Activated CD4-positive, alpha-beta T cell treated with anti-CD3 and anti-CD28 coated beads for 36 hours (primary cell): ENCODE data around the gene TRMT2B. TPM values are rescaled to one million over a fixed set of nuclear protein-coding genes. Genes with fewer than 3 reads are reported as not detected.
"Not testable (repeated sequence)": the region's sequence is repeated elsewhere in the genome, so short reads cannot be mapped to it uniquely, and the experiment has no call there.

Source experiments
- ATAC-seq: fragments of 200-7000 bp; cut with Tn5 transposase; one replicate; pipeline ENCODE4 v1.10.0; 2021; ENCODE audit warnings: mild to moderate bottlenecking, moderate library complexity
- CTCF ChIA-PET: fragments of 350-600 bp; sonication (Branson Sonifier 250); formaldehyde crosslinking; loops from one replicate; lab custom pipeline; 2021; ENCODE audit warnings: antibody characterized with exemption; lab: Charles Lee
- POLR2A ChIA-PET: fragments of 350-600 bp; sonication (Branson Sonifier 250); formaldehyde crosslinking; loops from one replicate; lab custom pipeline; 2021; ENCODE audit warnings: antibody characterized with exemption, inconsistent platforms; lab: Charles Lee
- DNase-seq: peaks from one replicate; pipeline ENCODE4 v3.0.0-alpha.2; 2020
- H3K27ac Mint-ChIP-seq: one replicate; pipeline ENCODE4 v1.8.0; 2021; ENCODE audit warnings: mixed read lengths
- H3K27me3 Mint-ChIP-seq: one replicate; pipeline ENCODE4 v1.8.0; 2021; ENCODE audit warnings: mixed read lengths
- H3K36me3 Mint-ChIP-seq: one replicate; pipeline ENCODE4 v1.8.0; 2021; ENCODE audit warnings: low read depth, mixed read lengths
- H3K4me1 Mint-ChIP-seq: one replicate; pipeline ENCODE4 v1.8.0; 2021; ENCODE audit warnings: mixed read lengths
- H3K4me3 Mint-ChIP-seq: one replicate; pipeline ENCODE4 v1.8.0; 2021; ENCODE audit warnings: mild to moderate bottlenecking, moderate library complexity, mixed read lengths
- H3K9me3 Mint-ChIP-seq: one replicate; pipeline ENCODE4 v1.8.0; 2021; ENCODE audit warnings: low read depth, mixed read lengths
- intact Hi-C, 2 experiments: fragments of 100-400 bp; cut with DNase I in 1 of 2; cut with micrococcal nuclease in 1 of 2; formaldehyde crosslinking; loops; one replicate each; pipeline versions ENCODE4 v1.14.2 to v1.15.1; 2022 to 2024; cut with DNase I, micrococcal nuclease
- total RNA-seq, 2 experiments: library from RNA; stranded (reverse); gene quantifications; one replicate each; pipeline ENCODE4 v1.2.3, GENCODE V29; 2021

TRMT2B gene
- total RNA-seq, 2 experiments from 2014 or later, result 20.6 to 24.3 TPM

DNA sequence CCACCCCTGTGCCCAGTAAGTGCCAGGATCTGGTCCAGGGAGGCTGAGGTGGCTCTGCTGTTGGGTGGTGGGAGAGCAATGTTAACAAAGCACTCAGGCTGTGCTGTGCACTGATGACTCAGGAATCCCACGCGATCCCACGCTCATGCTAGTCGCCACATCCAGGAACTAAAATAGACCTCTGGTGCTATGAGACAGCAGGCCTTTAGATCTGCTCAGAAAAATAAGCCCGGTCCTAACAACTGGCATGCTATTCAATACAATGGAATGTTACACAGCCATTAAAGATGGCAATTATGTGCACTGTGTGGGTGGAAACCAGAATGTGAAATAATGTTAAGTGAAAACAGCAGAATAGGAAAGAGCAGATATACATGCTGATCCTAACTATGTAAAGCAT, 56.4 kb downstream of the TRMT2B start:
- intact Hi-C loops, result loop anchor here (2.0 to 10.0 kb wide), 4 partner anchors 57 to 163 kb away; partner anchors contain the start of gene TRMT2B (in 1 of the 2)
- POLR2A ChIA-PET, result no interaction called here
- CTCF ChIA-PET, result no interaction called here
- Mint-ChIP-seq H3K27me3 (no peaks in the 10 kb centered on the region), H3K36me3 (peaks cover 6% of the 10 kb centered on the region), H3K27ac (peak overlapping the region; percentile 65), H3K4me3 (no peak overlapping the region), H3K9me3 (no peaks in the 10 kb centered on the region), H3K4me1 (peaks cover 22% of the 10 kb centered on the region)
- DNase-seq (peak; percentile 61), ATAC-seq (peak; percentile 68)

DNA sequence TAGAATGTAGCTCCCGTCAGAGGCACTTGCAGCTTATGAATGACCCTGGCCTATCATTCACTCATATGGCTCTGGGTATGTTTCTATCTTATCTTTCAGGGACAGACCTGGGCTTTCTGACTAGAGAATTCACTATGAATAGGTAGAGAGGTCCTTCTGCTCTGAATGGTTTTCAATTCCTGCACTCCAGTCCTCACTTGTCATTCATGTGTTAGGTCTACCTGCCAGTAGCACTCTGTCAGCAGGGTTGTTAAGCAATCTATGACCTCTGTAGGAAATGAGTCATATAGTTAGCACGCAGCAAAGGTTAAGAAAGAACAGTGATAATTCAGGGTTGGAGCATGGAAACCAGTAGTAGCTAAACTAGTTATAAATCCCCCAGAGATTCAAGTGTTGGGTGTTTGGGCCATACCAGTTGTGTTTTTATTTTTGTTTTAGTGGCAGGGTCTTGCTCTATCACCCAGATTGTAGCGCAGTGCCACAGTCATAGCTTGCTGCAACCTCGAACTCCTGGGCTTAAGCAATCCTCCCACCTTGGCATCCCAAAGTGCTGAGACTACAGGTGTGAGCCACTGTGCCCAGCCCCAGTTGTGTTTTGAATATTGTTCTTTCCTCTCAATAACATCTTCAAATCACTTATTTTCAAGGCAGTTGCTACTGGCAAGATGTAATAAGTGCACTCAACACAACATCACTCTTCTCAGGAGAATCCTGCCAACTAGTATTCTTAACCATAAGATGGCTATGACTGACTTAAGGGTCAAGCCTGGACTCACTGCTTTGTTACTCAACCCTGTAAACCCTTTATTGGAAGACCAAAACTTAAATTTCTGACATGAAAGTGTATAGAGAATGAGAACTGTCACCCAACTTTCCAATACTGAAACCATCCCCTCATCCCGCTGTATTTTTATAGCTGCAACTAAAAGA, 57.3 kb downstream of the TRMT2B start:
- Mint-ChIP-seq H3K27ac (peak overlapping the region; percentile 65), H3K27me3 (no peaks in the 10 kb centered on the region), H3K4me3 (no peak overlapping the region), H3K4me1 (peaks cover 22% of the 10 kb centered on the region), H3K36me3 (peaks cover 6% of the 10 kb centered on the region), H3K9me3 (no peaks in the 10 kb centered on the region)
- ATAC-seq, result peak; percentile 88
- intact Hi-C loops, result loop anchor here (1.0 to 10.0 kb wide), 5 partner anchors 58 to 162 kb away; partner anchors contain the start of gene TRMT2B (in 1 of the 2)
- peak; percentile 38 for DNase-seq
- ChIA-PET CTCF (no interaction called here), POLR2A (interaction anchor here (0.9 kb wide), 1 partner anchor 66 kb away, joined by 3 read pairs; no protein-coding TSS in a partner anchor)

DNA sequence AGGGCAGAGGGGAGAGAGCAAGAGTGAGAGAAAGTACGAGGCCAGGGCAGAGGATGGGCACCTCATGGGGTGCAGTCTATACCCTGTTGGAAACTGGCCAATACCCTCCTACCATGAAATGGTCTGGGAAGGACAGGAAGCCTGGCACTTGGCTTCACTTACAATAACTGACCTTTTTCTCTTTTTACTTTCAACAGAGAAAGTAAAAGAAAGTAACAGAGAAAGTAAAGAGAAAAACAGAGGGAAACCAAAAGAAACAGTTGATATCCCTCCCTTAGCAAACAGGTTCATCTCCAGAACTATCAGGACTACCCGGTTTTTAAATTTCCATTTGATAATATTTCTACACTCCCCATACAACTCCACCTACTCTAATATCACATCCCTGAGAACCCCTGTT, 61.8 kb downstream of the TRMT2B start:
- Mint-ChIP-seq H3K9me3 (no peaks in the 10 kb centered on the region), H3K4me1 (peaks cover 12% of the 10 kb centered on the region), H3K36me3 (peaks cover 6% of the 10 kb centered on the region), H3K27ac (no peak overlapping the region), H3K4me3 (no peak overlapping the region), H3K27me3 (no peaks in the 10 kb centered on the region)
- intact Hi-C loops, result loop anchor here in 1 of 2 experiments (10.0 kb wide), 1 partner anchor 95 kb away; no protein-coding TSS in a partner anchor
- ChIA-PET CTCF (no interaction called here), POLR2A (no interaction called here)
- DNase-seq, result no peak
- ATAC-seq, result no peak

DNA sequence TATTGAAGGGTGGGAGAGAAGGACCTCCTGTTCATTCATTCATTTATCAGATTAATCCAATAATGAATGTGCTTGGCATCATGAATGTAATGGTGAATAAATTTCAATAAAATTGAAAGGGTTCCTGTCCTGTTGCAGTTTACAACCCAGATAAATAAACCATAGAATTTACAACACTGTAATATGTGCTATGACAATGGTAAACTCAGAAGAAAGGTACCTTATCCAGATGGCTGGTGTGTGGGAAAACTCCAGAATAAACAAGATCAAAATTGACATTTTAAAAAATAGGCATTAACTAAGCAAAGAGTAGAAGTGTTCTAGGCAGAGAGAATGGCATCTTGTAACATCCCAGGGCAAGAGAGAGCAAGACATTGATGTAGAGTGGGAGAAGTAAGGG, 67.1 kb downstream of the TRMT2B start:
- ATAC-seq, result no peak
- no peaks in the 10 kb centered on the region for H3K27me3 Mint-ChIP-seq
- H3K9me3 Mint-ChIP-seq, result no peaks in the 10 kb centered on the region
- POLR2A ChIA-PET, result no interaction called here
- CTCF ChIA-PET, result no interaction called here
- no peak overlapping the region for H3K4me3 Mint-ChIP-seq
- no peaks in the 10 kb centered on the region for H3K4me1 Mint-ChIP-seq
- H3K27ac Mint-ChIP-seq, result no peak overlapping the region
- H3K36me3 Mint-ChIP-seq, result peaks cover 8% of the 10 kb centered on the region
- DNase-seq, result no peak
- intact Hi-C loops, result no loop called here

DNA sequence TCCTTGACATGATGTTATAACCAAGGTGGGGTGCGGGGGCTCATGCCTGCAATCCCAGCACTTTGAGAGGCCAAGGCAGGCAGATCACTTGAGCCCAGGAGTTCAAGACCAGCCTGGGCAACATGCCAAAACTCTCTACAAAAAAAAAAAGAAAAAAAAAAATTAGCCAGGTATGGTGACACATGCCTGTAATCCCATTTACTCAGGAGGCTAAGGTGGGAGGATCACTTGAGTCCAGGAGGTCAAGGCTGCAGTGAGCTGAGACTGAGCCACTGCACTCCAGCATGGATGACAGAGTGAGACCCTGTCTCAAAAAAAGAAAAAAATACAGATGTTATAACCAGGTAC, 70.4 kb downstream of the TRMT2B start:
- H3K36me3 Mint-ChIP-seq, H3K4me3 Mint-ChIP-seq, CTCF ChIA-PET, H3K27ac Mint-ChIP-seq, H3K9me3 Mint-ChIP-seq, POLR2A ChIA-PET, intact Hi-C loops, H3K27me3 Mint-ChIP-seq, ATAC-seq, DNase-seq, H3K4me1 Mint-ChIP-seq: not testable (repeated sequence)

DNA sequence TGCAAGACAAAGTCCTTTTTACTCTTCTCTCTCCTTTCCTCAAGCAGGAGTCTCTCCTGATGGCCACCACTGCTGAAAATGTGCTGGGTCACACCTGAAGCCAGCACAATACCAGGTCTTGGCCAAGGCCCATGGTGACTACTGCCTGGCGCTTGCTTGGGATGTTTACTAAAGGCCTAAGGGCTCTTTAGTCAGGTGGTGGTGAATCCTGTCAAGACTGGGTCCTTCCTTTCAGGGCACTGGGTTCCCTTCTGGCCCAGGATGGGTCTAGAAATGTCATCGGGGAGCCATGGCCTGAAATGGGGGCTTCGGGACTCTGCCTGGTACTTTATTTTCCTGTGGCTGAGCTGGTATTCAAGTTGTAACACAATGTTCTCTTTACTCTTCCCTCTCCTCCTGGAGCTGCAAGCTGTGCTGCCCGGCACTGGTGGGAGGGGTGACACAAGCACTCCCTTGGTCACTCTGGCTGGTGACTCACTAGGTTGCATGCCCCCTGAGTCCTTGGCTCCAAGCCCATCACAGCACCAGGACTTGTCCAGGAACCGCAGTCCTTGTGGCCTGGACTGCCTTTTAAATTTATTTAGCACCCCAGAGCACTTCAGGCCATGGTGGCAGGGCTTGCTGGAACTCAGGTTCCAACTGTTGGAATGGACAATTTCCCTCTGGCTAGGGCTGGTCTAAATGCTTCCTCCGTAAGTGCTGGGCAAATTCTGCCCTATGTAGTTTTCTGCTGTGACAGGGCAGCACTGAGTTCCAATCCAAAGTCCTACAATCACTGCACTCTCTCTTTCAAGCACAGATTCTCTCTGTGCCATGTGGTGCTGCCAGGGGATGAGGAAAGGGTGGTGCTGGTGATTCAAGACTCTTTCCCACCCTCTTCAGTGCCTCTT, 71.1 kb downstream of the TRMT2B start:
- no peak for ATAC-seq
- ChIA-PET POLR2A (no interaction called here), CTCF (interaction anchor here (0.7 kb wide), 1 partner anchor 51 kb away, joined by 5 read pairs; no protein-coding TSS in a partner anchor)
- Mint-ChIP-seq H3K27me3 (no peaks in the 10 kb centered on the region), H3K36me3 (peaks cover 5% of the 10 kb centered on the region), H3K4me3 (no peak overlapping the region), H3K27ac (no peak overlapping the region), H3K9me3 (no peaks in the 10 kb centered on the region), H3K4me1 (no peaks in the 10 kb centered on the region)
- DNase-seq, result no peak
- intact Hi-C loops, result no loop called here

DNA sequence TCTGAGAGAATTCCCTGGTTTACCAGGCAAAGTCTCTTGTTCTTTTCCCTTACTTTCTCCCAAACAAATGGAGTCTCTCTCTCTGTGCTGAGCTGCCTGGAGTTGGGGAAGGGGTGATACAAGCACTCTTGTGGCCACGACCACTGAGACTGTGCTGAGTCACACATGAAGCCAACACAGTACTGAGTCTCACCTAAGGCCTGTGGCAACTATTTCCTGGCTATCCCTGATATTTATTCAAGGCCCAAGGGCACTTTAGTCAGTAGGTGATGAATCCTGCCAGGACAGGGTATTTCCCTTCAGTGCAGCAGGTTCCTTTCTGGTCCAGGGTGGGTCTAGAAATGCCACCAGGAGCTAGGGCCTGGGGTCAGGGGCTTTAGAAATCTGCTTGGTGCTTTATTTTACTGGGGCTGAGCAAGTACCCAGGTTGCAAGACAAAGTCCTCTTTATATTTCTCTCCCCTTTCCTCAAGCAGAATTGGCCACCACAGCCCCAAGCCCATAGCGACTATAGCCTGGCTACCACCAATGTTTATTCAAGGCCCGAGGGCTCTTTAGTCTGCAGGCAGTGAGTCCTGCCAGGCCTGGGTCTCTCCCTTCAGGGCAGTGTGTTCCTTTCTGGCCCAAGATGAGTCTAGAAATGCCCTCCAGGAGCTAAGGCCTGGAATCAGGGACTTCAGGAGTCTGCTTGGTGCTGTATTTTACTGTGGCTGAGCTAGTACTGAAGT, 71.9 kb downstream of the TRMT2B start:
- ATAC-seq (peak; percentile 36), DNase-seq (peak; percentile 4)
- H3K4me3 Mint-ChIP-seq, result no peak overlapping the region
- H3K4me1 Mint-ChIP-seq, result no peaks in the 10 kb centered on the region
- H3K27ac Mint-ChIP-seq, result no peak overlapping the region
- no peaks in the 10 kb centered on the region for H3K9me3 Mint-ChIP-seq
- POLR2A ChIA-PET, result no interaction called here
- H3K27me3 Mint-ChIP-seq, result no peaks in the 10 kb centered on the region
- intact Hi-C loops, result no loop called here
- H3K36me3 Mint-ChIP-seq, result peaks cover 5% of the 10 kb centered on the region
- CTCF ChIA-PET, result interaction anchor here (0.7 kb wide), 1 partner anchor 52 kb away, joined by 5 read pairs; no protein-coding TSS in a partner anchor

DNA sequence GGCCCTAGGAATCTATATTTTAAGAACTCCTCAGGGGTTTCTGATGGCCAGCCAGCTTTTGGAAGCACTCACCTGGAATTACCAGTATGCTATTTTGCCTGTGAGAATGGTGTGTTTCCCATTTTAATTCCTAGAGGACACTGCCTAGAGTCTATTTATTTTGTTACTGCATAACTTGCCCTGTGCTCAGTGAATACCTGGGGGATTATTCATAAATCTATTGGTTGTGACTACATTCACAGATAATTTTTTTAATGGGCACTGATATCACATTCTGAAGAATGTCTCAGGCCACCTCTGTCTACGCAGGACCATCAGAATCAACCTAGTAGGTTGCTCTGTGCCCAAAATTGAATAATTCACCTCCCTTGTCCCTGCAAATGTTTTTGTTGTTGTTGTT, 75.7 kb downstream of the TRMT2B start:
- Mint-ChIP-seq H3K27me3 (no peaks in the 10 kb centered on the region), H3K4me3 (no peak overlapping the region), H3K27ac (no peak overlapping the region), H3K4me1 (no peaks in the 10 kb centered on the region), H3K9me3 (no peaks in the 10 kb centered on the region), H3K36me3 (peaks cover 4% of the 10 kb centered on the region)
- intact Hi-C loops, result no loop called here
- ChIA-PET POLR2A (interaction anchor here (0.7 kb wide), 1 partner anchor 131 kb away, joined by 3 read pairs; no protein-coding TSS in a partner anchor), CTCF (no interaction called here)
- no peak for ATAC-seq
- no peak for DNase-seq

DNA sequence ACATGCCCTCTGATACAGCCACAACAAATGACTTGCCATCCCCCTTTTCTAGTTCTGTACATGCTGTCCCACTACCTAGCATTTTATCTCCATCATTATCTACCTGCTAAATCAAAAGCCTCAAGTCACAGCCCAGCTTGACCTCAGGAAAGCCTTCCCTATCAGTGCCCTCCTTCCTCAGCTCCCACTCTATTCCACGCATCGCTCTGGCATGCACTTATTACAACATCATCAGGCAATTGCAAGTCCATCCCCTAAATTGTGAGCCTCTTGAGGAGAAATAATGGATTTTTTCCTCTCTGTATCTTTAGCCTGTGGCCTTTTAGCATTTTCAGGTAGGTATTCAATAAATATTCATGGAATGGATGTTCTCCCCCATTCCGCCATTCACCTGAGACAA, 76.7 kb downstream of the TRMT2B start:
- POLR2A ChIA-PET, result interaction anchor here (0.7 kb wide), 1 partner anchor 130 kb away, joined by 3 read pairs; no protein-coding TSS in a partner anchor
- H3K27ac Mint-ChIP-seq, result no peak overlapping the region
- H3K27me3 Mint-ChIP-seq, result no peaks in the 10 kb centered on the region
- peaks cover 4% of the 10 kb centered on the region for H3K36me3 Mint-ChIP-seq
- CTCF ChIA-PET, result no interaction called here
- intact Hi-C loops, result no loop called here
- no peaks in the 10 kb centered on the region for H3K4me1 Mint-ChIP-seq
- DNase-seq (no peak), ATAC-seq (no peak)
- H3K4me3 Mint-ChIP-seq, result no peak overlapping the region
- H3K9me3 Mint-ChIP-seq, result no peaks in the 10 kb centered on the region

DNA sequence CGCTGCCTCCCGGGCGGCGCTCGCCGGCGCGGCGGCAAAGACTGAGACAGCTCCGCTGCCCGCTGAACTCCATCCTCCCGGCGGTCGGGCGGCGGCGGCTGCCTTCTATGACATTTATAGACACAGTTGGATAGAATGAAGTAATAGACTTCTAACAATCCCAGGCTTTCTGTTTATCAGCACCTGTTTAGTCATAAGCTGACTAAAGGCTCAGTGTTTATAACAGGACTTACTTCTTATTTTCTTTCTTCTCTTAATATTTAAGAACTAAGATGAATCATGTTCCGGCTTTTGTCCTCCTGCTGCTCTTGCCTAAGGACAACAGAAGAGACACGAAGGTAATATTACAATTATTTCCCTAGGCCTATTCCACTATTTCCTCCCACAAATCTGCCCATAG, 78.5 kb downstream of the TRMT2B start:
- Mint-ChIP-seq H3K4me3 (no peak overlapping the region), H3K27me3 (no peaks in the 10 kb centered on the region), H3K36me3 (peaks cover 1% of the 10 kb centered on the region), H3K27ac (no peak overlapping the region), H3K4me1 (no peaks in the 10 kb centered on the region), H3K9me3 (no peaks in the 10 kb centered on the region)
- ATAC-seq (no peak), DNase-seq (no peak)
- intact Hi-C loops, result no loop called here
- CTCF ChIA-PET, result no interaction called here
- POLR2A ChIA-PET, result no interaction called here

DNA sequence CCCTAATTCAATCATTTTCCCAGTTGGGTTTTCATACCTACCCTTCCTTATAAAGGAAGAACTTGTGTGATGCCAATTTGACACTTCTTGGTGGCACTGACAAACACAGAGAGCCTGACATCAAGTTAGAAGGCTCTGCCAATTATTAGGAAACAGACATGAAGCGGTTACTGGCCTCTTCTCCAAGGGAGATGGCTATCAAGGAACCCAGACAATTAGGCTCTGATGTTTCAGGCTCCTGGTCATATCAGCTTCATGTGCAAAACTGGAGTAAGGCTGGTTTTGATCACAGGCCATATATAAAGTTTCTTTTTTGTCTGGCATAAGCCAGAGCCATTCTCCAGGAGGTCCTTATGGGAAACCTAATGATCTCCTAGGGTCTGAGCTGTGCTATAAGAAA, 82.0 kb downstream of the TRMT2B start:
- intact Hi-C loops, result no loop called here

More for the DNA sequence above, 82.0 kb downstream of the TRMT2B start:
- DNase-seq (no peak), ATAC-seq (no peak)
- H3K9me3 Mint-ChIP-seq, result no peaks in the 10 kb centered on the region
- H3K4me1 Mint-ChIP-seq, result no peaks in the 10 kb centered on the region
- H3K27me3 Mint-ChIP-seq, result no peaks in the 10 kb centered on the region
- POLR2A ChIA-PET, result no interaction called here
- CTCF ChIA-PET, result no interaction called here
- H3K36me3 Mint-ChIP-seq, result peaks cover 1% of the 10 kb centered on the region
- no peak overlapping the region for H3K4me3 Mint-ChIP-seq
- no peak overlapping the region for H3K27ac Mint-ChIP-seq
